Uterus (tissue), 4 donors: ENCODE results near the gene SH3RF3. TPM values are rescaled to one million over a fixed set of nuclear protein-coding genes. Genes with fewer than 3 reads are reported as not detected.

ENCODE experiments used
- DNase-seq, 2 donors: peaks; one replicate each; pipeline ENCODE4 v3.0.0-alpha.2; 2019 to 2020
- H3K27ac ChIP-seq, 2 donors: fragments of 200-600 bp; sonication (generic); 1 replicate in 1 of 2; 2 replicates in 1 of 2; pipeline ENCODE4 v1.5.1; 2016 to 2018
- H3K27me3 ChIP-seq, 2 donors: fragments of 200-600 bp; sonication (generic); one replicate each; pipeline ENCODE4 v1.5.1; 2018 to 2019; ENCODE audit warnings: control low read depth in 1 of 2
- H3K36me3 ChIP-seq, 2 donors: fragments of 200-600 bp; sonication (generic); one replicate each; pipeline ENCODE4 v1.5.1; 2019; ENCODE audit warnings: control low read depth in 1 of 2
- H3K4me1 ChIP-seq, 2 donors: fragments of 200-600 bp; sonication (generic); one replicate each; pipeline ENCODE4 v1.5.1; 2018 to 2019; ENCODE audit warnings: control low read depth in 1 of 2
- H3K4me3 ChIP-seq, 2 donors: fragments of 200-600 bp; sonication (generic); 1 replicate in 1 of 2; 2 replicates in 1 of 2; pipeline ENCODE4 v1.5.1; 2018 to 2019; ENCODE audit warnings: mild to moderate bottlenecking in 1 of 2
- H3K9me3 ChIP-seq, 2 donors: fragments of 200-600 bp; sonication (generic); one replicate each; pipeline ENCODE4 v1.5.1; 2019; ENCODE audit warnings: control low read depth in 1 of 2
- POLR2A ChIP-seq, 2 donors: fragments of 450-650 bp; IDR thresholded peaks; one replicate each; pipeline ENCODE4 v1.6.1; 2016; ENCODE audit warnings: antibody characterized with exemption in 2 of 2, mild to moderate bottlenecking in 1 of 2, moderate library complexity in 1 of 2
- intact Hi-C: fragments of 100-400 bp; cut with DNase I; formaldehyde crosslinking; loops from one replicate; pipeline ENCODE4 v1.15.1; 2023; ENCODE audit warnings: low total_unique reads
- total RNA-seq, 4 donors: library from RNA; depleted of rRNA in 3 of 4; stranded (reverse); fragments of >200 nt in 3 of 4; gene quantifications; one replicate each; pipeline versions ENCODE4 v1.1.0 to v1.2.4, GENCODE V29; 2014 to 2023
- TF ChIP-seq, protein P1 (sequence below), 4 experiments: fragments of 200-600 bp in 2 of 4; fragments of 450-650 bp in 2 of 4; sonication (generic) in 2 of 4; IDR thresholded peaks; one replicate each; pipeline ENCODE4 v1.5.1; 2016 to 2019; ENCODE audit warnings: antibody characterized with exemption in 4 of 4, mild to moderate bottlenecking in 2 of 4, moderate library complexity in 1 of 4
- donor health status: DM: yes; HTN: yes; CAD: no.

SH3RF3 gene
- total RNA-seq, 4 donors from 2014 or later = 5.1 to 10.2 (median 8.7) TPM; not detected in 1

DNA sequence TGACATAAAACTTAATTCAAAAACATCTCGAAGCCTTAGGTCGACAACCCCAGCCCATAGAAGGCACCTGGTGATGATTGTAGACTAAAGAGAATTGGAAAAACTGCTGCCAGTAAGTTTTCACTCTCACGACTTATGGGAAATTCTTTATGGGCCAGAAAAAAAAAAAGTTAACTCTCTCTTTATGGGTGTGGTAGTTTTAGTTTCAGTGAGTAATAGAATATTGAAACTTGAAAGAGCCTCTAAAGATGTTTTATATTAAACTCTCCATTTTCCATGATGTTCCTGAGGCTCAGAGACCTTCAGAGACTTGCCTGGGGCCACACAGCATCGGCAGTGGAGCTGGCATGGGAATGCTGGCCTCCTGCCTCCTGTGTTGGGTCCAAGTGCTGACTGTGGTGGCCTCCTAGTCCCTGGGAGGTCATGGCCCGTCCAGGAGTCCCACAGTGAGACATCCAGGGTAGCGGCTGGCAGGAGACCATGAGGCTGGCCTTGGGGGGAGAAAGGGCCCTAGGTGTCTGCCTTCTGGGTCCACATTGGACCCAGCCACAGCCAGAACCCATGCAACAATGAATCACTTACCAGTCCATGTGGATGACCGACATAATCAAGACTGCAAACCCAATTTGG, 325.9 kb downstream of the SH3RF3 start:
- H3K36me3 ChIP-seq = no peaks in the 10 kb centered on the region
- no peak for DNase-seq
- no peaks in the 10 kb centered on the region for H3K4me1 ChIP-seq
- H3K4me3 ChIP-seq = no peak overlapping the region
- no peak overlapping the region for H3K27ac ChIP-seq
- intact Hi-C loops = no loop called here
- TF ChIP-seq, protein P1, sequence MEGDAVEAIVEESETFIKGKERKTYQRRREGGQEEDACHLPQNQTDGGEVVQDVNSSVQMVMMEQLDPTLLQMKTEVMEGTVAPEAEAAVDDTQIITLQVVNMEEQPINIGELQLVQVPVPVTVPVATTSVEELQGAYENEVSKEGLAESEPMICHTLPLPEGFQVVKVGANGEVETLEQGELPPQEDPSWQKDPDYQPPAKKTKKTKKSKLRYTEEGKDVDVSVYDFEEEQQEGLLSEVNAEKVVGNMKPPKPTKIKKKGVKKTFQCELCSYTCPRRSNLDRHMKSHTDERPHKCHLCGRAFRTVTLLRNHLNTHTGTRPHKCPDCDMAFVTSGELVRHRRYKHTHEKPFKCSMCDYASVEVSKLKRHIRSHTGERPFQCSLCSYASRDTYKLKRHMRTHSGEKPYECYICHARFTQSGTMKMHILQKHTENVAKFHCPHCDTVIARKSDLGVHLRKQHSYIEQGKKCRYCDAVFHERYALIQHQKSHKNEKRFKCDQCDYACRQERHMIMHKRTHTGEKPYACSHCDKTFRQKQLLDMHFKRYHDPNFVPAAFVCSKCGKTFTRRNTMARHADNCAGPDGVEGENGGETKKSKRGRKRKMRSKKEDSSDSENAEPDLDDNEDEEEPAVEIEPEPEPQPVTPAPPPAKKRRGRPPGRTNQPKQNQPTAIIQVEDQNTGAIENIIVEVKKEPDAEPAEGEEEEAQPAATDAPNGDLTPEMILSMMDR (IDR thresholded peaks at IDR 0.05) = no peak
- TF ChIP-seq POLR2A (IDR thresholded peaks at IDR 0.05) = no peak
- H3K27me3 ChIP-seq = no peaks in the 10 kb centered on the region
- H3K9me3 ChIP-seq = no peaks in the 10 kb centered on the region

DNA sequence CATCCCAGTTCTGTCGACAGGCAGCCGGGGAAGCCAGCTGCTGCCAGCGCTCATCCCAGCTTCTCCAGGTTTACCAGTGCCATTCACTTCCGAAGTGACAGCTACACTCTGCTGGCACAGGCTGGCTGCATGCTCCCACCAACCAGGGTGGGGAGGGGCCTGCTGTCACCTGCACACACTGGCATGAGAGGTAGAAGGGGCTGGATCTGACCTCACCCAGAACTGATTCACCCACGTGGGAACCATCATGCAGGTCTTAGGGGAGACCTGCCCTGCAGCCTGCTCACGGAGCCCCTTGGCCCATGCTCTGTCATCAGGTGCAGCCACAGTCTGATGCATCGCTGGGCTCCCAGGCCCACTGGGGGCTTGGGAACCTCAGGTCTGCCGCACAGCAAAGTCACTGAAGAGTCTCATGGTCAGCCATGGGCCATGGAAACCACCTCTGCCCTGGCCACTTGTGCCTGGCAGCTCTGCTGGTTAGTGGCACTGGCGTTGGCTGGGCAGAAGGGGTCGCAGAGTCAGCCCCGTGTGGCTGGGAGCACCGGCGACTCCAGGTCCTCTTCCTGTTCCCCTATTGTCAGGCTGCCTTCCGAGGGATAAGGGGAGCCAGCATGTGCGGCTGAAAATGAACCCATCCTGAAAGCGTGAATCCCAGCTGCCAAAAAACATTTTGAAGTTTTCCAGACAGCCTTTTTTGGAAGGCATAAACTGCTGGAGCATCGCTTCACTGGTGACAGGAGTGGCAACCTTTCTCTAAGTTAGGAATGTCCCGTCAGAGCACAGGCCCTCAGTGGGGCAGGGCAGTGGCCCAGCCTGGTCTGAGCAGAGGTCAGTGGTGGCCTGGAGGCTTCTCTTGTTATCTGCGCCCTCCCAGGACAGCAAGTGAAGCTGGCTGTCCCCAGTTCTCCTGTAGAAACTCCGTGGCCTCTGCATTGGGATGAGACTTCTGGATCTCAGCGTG, 327.0 kb downstream of the SH3RF3 start:
- Histone ChIP-seq H3K27me3 (no peaks in the 10 kb centered on the region), H3K36me3 (no peaks in the 10 kb centered on the region), H3K4me1 (no peaks in the 10 kb centered on the region), H3K9me3 (no peaks in the 10 kb centered on the region), H3K4me3 (no peak overlapping the region), H3K27ac (no peak overlapping the region)
- intact Hi-C loops = no loop called here
- no peak for DNase-seq
- TF ChIP-seq, protein P1 (IDR thresholded peaks at IDR 0.05) = no peak
- no peak for TF ChIP-seq POLR2A (IDR thresholded peaks at IDR 0.05)

DNA sequence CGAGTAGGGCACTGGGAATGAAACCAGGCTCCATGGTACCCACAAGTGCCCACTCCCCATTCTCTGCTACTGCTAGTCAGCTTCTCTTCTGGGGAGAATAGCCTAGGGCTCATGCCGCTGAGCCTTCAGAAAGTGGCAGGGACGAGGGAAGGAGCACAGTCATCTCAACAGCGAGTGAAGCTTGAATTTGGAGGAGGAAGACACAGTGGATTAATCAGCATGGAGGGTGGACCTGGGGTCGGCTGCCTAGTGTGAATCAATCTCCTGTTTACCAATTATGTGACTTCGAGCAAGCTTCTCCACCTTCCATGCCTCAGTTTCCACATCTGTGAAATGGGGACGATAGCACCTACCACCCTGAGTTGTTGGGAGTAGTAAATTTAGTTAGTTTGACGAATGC, 327.8 kb downstream of the SH3RF3 start:
- Histone ChIP-seq H3K4me3 (no peak overlapping the region), H3K27ac (no peak overlapping the region), H3K4me1 (no peaks in the 10 kb centered on the region), H3K36me3 (no peaks in the 10 kb centered on the region), H3K9me3 (no peaks in the 10 kb centered on the region), H3K27me3 (no peaks in the 10 kb centered on the region)
- TF ChIP-seq POLR2A (IDR thresholded peaks at IDR 0.05) = no peak
- TF ChIP-seq, protein P1 (IDR thresholded peaks at IDR 0.05) = no peak
- no peak for DNase-seq
- intact Hi-C loops = no loop called here

DNA sequence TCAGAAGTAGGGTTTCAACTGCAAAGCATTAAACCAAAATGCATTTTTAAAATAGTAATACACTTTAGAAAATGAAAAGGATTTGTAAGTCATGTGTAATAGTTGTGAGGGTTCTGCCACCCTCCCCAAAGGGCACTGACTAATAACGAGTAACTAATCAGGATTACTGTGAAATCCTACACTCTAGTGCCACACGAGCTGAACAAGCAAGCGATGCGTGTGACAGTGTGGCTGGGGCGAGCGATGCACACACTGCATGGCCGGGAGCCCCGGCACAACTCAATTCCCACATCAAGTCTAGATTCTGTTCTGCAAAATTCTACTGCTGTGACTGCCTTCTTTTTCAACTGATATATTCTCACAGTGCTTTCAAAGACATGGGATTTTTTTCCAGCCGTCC, 328.4 kb downstream of the SH3RF3 start:
- Histone ChIP-seq H3K4me3 (no peak overlapping the region), H3K4me1 (no peaks in the 10 kb centered on the region), H3K27ac (no peak overlapping the region), H3K27me3 (no peaks in the 10 kb centered on the region), H3K9me3 (no peaks in the 10 kb centered on the region), H3K36me3 (no peaks in the 10 kb centered on the region)
- TF ChIP-seq, protein P1 (IDR thresholded peaks at IDR 0.05) = no peak
- TF ChIP-seq POLR2A (IDR thresholded peaks at IDR 0.05) = no peak
- intact Hi-C loops = no loop called here
- no peak for DNase-seq

DNA sequence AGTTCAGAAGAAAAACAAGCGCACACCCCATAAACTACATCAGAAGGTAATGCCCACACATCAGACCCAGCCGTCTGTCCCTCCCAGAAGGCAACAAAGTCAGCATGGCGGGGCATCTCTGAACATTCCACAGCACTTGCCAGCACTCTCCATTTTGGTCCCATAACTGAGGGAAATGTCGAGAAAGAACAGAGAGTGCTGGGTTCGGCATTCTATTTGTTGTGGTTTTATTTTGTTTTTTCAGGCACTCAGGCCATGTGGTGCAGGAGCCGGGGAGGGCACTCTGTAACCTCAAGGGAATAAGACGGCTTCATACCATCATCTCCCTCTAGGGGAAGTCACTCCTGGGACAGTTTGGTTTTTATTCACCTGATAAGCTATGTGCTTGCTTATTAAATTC, 328.8 kb downstream of the SH3RF3 start:
- H3K27ac ChIP-seq = no peak overlapping the region
- DNase-seq = no peak
- TF ChIP-seq, protein P1 (IDR thresholded peaks at IDR 0.05) = no peak
- TF ChIP-seq POLR2A (IDR thresholded peaks at IDR 0.05) = no peak
- H3K27me3 ChIP-seq = no peaks in the 10 kb centered on the region
- no peaks in the 10 kb centered on the region for H3K36me3 ChIP-seq
- intact Hi-C loops = no loop called here
- H3K9me3 ChIP-seq = no peaks in the 10 kb centered on the region
- no peak overlapping the region for H3K4me3 ChIP-seq
- H3K4me1 ChIP-seq = no peaks in the 10 kb centered on the region
